GM21526 (cell line): ENCODE data around the gene GPR17.

Experiments
- ATAC-seq: cut with Tn5 transposase; IDR thresholded peaks from one replicate; pipeline ENCODE4 v1.9.1; 2021; ENCODE audit warnings: moderate library complexity; ENCODE audit not compliant: unreplicated experiment, low FRiP score

GPR17 gene

DNA sequence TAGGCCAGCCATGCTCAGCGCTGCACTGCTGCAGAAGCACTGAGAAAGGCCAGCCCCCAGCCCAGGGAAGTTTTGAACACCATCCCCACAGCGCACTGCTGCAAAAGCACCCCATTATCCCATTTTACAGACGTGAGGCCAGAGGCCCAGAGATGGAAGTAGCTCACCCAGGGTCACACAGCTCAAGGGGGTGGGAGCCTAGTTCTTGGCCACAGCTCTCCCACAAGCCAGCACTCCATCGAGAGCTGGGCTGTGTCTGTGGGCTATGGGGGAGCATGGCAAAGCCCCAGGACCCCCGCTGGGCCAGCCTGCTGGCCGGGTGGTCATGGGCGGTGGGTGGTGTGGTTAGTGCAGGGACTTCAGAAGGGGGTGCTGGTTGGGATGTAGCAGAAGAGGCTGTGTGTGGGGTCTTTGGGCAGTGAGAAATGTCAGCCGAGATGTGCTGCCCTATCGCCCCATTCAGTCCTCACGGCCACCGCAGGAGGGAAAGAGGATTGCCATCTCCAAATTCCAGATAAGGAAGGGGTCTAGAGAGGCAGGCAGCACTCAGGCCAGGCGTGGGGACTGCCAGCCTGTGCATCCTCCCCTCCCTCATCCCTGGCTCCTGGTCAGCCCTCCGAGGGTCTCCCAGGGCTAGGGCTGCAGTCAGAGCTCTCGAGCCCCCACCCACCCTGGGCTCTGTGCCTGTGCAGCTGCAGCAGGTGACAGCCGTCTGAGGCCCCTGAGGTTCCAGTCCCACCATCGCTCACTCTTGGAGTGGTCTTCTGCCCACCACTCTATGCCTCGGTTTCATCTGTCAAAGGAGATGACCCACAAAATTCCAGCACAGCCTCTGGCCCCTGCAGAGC lies 17.0 kb upstream of the GPR17 start:
- ATAC-seq = no peak

DNA sequence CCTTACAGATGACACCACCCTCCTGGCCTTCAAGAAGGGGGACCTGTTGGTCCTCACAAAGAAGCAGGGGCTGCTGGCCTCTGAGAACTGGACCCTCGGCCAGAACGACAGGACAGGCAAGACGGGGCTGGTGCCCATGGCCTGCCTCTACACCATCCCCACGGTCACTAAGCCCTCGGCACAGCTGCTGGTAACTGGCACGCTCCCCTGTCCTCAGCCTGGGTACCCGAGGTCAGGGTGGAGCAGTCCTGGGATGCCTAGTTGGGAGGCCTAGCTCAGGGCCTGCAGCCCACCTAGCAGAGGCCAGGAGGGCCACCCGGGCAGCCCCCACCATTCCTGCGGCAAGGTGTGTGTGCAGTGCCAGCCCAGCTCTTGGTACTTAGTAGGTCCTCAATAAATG lies 16.3 kb upstream of the GPR17 start:
- no peak for ATAC-seq

DNA sequence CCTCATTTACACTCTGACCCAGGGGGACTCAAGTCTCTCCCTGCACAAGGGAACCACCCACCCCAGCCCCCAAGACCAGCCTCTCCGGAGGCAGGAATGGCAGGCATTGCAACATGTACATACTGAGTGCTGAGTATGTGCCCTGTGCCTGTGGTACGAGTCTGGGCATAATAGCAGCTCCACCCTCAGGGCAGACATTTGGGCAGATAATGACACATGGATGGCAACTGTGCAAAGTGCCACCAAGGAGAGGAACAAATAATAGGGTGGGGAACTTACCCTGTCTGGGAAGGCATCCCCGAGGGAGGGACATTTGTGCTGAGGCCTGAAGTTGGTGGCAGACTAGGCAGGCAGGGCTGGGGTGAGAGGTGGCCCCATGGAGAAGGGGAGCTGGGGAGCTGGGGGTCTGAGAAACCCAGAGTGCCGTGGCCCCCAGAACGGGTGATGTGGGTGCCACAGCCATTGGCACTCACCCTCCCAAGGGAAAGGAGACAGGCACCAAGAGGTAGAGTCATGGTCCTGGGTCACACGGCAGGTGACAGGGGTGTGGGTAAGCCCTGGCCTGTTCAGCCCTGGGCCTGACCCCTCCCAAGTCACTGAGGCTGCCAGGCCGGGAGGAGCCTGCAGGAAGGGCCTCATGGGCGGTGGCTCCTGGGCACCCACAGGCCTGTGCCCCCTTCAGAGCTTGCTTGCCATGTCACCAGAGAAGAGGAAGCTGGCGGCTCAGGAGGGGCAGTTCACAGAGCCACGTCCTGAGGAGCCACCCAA lies 15.7 kb upstream of the GPR17 start:
- ATAC-seq = no peak

DNA sequence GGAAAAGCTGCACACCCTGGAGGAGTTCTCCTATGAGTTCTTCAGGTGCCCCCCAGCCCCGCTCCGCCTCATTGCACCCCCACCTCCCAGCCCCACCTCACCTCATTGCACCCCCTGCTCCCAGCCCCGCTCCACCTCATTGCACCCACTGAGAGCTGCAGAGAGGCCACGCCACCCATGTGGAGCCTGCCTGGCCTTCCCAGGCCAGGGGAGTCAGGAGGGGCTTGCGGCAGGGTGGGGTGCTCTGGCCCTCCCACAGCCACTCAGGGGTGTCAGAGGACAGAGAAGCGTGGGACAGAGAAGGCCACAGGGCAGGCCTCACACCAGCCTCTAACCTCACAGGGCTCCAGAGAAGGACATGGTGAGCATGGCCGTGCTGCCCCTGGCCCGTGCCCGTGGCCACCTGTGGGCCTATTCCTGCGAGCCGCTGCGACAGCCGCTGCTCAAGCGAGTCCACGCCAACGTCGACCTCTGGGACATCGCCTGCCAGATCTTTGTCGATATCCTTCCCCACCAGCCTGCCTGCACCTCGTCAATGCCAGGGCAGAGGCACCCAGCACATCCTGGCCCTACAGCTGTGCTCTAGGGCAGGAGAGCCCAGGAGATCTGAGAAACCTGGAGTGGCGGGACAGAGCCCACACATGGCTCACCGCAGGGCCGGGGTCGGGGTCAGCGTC lies 15.0 kb upstream of the GPR17 start:
- ATAC-seq = no peak

DNA sequence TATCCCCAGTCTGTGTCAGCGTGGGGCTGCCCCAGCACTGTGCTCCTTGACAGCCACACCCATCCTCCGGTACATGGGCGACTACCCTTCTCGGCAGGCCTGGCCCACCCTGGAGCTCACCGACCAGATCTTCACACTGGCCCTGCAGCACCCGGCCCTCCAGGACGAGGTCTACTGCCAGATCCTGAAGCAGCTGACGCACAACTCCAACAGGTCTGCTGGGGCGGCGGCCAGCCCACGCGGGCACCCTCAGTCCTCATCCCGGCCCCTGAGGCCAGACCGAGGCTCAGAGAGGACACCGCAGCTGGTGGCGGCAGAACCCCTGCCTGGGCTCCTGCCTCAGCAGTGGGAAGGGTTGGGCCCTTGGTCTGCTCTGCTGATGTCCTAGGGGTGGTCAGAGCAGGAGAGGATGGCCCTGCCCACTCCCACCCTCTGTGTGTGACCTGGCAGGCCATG lies 14.4 kb upstream of the GPR17 start:
- ATAC-seq = no peak

DNA sequence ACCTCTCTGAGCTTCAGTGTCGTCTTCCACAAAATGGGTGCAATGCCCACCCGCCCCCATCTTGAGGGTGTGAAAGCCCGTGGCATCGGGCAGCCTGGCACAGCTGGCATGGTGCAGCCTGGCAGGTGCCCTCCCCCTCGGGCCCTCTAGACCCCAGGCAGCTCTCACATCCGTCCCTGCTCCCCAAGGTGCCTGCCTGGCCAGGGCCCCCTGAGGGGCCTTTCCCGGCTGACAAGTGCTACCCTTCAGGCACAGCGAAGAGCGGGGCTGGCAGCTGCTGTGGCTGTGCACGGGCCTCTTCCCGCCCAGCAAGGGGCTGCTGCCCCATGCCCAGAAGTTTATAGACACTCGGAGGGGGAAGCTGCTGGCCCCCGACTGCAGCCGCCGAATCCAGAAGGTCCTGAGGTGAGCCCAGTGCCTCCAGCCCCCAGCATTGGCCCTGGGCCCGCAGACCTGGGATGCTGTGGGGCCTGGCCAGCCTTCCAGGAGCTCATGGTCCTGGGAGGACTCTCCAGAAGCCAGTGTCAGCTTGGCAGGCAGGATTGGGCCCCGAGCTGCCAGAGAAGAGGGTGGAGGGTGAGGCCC lies 13.9 kb upstream of the GPR17 start:
- no peak for ATAC-seq

DNA sequence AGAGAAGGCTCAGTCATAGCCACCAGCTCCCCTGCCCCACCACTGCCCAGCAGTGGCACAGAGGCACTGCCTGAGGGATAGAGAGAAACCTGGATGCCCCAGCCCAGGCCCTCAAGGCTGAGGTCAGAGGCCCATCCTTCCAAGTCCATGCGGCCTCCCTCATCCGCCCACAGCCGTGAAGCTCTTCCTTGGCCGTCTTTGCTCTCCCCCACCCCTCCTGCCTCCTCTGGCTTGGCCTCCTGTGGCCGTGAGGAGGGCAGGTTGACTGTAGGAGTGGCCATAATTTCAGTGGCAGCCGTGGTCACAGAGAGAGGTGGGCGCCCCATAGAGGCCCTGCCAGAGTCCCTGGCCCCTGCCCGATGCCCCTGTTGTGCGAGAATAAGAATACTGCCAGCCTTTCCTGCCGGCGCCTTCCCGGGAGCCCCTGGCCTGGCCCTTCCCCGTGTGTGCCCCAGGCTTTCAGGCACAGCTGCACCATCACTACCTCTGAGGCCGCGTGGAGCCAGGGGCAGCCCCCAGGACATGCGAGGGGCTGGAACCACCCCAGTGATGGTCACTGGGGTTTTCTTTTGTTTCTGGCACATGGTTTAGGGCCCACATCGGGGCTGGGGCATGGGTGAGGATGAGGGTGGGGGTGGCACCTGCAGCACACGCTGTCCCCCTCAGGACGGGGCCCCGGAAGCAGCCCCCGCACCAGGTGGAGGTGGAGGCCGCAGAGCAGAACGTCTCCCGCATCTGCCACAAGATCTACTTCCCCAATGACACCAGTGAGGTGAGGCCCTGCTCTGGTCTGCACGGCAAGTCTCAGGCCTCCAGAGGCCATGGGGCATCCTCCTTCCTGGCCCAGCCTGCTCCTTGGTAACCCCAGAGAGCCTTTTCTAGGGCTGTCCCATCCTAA lies 13.1 kb upstream of the GPR17 start:
- no peak for ATAC-seq

DNA sequence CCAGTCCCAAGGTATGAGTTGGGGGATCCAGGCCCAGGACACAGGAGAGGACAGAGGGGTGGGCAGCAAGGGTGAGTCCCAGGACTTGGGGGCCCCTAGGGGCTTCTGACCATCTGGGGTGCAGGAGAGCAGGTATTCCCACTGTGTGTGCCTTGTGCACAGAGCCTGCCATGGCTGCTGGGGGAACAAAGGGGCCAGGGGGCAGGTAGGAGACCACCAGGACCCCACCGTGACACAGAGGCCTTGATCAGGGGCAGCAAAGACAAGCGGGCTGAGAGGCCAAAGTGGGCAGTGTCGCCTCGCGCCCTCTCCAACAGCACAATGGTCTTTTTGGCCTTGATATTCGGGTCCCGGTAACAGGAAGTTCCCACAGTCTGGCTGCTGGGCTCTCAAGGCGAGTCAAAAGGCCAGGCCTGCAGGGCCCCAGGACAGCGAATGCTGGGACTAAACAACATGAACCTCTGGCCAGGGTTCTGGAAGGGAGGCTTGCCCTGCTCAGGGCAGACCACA lies 12.3 kb upstream of the GPR17 start:
- no peak for ATAC-seq

DNA sequence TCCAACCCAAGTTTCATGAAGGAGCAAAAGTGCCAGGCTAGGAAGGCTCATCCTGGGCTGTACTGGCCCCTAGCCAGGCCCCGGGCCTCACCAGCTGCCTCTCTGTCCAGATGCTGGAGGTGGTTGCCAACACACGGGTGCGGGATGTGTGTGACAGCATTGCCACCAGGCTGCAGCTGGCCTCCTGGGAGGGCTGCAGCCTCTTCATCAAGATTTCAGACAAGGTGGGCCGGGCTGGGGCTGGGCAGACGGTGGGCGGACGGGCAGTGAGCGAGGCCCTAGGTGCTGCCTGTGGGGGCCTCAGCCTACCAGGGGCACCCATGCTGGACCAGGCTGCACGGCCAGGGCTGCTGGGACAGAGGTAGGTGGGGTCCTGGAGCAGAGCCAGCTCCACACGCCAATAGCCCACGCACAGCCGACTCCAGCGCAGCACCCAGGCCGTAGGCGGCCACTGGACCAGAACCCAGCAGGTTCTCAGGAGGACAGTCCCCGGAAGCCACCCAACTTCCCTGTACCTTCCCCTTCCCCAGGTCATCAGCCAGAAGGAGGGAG lies 11.8 kb upstream of the GPR17 start:
- no peak for ATAC-seq

DNA sequence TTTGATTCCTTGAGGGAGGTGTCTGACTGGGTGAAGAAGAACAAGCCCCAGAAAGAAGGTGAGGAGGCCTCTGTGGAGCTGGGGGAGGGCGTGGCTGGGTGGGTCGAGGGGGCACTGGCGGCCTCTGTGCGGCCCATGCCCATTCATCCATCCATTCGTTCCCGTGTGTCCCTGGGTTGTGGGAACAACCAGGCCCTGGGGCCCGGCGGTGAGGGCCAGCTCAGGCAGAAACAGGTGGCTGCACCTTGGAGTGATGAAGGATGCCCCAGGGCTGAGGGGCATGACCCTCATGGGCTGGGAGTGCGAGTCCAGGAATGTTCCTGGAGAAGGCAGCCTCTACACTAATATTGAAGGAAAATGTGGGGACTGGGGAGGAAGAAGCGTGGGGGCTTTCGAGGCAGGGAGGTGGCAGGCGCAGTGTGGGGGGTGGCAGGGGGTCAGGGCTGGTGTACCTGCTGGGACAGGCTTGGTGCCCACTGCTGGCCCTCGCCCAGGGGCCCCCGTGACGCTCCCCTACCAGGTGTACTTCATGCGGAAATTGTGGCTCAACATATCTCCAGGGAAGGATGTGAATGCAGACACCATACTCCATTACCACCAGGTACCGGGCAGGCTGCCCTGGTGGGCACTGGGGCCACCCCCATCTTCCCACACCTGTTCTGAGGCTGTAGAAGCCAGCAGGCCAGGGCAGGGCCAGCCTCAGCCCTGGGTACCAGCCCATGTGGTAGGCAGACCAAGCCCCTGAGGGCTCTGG lies 11.2 kb upstream of the GPR17 start:
- ATAC-seq = no peak

DNA sequence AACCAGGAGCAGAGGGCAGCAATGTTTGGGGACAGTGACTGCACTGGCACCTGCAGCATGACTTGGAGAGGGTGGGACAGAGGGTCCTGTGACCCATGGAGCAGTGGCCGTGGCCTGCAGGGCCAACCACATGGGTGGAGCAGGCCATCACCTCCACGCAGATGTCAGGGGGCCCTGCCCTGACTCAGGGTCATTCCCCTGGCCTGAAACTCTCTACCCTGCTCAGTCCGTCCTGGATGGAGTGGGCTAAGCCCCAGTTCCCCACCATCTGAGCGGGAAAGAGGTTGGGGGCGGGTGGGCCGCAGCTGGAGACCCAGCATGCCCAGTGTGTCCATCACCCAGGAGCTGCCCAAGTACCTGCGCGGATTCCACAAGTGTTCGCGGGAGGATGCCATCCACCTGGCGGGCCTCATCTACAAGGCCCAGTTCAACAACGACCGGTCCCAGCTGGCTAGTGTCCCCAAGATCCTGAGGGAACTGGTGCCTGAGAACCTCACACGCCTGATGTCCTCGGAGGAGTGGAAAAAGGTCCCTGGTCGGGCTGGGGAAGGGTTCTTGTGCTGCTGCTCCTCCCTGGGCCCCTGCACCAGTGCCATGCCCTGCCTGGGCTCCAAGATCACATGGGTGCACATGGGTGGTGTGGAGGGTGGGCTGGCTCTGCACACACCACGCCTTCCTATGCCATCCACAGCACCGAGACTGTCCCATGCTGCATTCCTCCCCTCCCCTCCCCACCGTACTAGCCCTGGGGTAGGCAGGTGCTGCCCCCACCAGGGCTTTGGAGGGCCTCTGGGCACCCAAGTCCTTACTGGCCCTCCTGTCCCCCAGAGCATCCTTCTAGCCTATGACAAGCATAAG lies 10.3 kb upstream of the GPR17 start:
- no peak for ATAC-seq

DNA sequence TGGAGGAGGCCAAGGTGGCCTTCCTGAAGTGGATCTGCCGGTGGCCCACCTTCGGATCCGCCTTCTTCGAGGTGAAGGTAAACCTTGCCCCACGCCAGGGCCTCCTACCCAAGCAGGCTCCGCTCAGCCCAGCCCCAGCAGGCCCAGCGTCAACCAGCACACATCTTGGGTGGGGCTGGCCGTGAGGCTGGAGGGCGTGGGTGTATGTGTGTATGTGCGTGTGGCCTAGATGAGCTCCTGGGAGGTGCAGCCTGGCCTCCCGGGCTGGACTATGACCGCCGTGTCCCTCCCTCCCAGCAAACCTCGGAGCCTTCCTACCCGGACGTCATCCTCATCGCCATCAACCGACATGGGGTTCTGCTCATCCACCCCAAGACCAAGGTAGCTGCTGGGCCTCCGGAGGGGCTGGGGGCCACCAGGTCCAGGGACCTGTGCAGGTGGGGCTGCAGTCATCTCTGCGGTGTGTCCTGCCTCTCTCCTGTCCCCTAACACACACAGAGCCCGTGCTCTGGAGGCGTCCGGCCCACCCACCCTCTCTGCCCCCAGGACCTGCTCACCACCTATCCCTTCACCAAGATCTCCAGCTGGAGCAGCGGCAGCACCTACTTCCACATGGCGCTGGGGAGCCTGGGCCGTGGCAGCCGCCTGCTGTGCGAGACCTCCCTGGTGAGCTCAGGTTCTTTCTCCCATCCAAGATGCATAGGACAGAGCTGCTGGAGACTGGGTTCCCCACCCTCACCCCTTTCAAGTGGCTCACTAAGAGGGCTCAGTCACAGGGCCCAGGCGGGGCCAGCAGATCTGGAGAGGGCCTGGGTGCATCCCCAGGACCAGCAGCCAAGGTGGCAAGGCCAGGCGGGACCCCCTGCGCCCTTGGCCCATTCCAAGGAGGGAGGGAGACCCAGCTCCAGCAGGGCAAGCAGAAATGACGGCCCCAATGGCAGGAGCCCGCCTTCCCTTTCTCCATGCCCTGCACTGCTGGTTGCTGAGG lies 9.4 kb upstream of the GPR17 start:
- no peak for ATAC-seq

DNA sequence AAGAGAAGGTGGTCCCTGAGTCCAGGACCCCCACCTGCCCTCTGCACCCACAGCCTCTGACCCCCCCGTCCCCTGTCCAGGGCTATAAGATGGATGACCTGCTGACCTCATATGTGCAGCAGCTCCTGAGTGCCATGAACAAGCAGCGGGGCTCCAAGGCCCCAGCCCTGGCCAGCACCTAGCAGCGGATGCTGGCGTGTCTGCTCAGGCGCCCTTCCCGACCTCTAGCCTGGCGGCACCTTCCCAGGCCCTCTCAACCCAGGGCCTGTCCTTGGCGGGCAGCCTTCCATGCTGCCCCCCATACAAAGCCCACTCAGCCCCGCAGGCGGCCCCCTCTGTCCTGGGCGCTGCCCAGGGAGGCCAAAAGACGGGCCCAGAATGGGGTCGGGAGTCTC lies 8.7 kb upstream of the GPR17 start:
- no peak for ATAC-seq

DNA sequence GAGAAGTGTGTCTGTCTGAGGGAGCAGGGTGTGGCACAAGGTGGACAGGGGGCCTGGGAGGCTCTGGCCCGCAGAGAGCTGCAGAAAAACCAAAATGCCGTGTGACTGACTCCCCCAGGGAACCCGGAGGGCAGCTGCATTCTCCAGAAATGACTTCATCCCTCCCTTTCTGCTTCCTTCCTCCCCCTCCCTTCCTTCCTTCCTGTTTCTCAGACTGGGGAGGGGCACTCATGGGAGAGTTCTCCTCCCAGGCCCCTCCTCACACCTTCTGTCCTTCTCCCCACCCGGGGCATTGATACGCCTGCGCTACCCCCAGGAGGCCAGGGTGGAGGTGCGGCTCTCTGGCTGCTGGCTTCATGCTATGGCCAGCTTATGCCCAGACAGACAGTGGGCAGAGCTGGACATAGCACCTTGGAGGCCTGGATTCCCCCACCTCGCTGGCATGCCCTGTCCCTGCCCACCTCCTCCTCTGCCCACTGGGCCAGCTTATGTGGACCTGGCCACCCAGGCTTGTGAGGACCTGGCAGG lies 8.2 kb upstream of the GPR17 start:
- ATAC-seq = no peak

DNA sequence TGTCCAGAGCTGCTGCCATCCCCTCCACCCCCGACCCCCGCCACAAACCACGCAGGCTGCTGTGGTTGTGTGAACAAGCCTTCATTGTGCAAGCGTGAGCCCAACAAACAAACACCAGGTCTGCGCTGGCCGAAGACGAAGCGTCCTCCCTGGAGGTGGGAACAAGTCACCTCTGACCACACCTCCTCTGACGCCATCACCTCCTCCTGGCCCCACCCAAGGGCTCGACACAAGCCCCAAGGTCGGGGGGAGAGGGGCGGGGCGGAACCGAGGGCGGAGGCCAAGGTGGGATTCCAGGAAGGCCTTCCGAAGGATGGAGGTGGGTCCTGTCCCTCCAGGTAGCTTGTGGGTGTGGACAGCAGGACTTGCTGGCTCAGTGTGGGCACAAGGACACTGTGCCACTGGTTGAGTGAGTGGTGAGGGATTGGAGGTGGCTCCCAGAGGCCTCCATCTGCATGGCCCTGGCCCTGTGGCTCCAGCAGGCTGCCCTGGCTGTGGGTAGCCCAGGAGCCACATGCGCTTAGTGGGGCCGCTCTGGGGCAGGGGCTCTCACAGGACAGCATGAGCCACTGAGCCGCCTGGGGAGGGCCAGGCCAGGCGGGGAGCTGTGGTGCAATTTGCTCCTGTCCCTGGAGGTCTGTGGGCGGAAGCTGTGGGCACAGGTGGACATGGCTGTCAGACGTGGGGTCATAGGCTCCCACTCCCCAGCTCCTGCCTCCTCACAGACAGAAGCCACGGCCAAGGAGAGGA lies 7.4 kb upstream of the GPR17 start:
- no peak for ATAC-seq

DNA sequence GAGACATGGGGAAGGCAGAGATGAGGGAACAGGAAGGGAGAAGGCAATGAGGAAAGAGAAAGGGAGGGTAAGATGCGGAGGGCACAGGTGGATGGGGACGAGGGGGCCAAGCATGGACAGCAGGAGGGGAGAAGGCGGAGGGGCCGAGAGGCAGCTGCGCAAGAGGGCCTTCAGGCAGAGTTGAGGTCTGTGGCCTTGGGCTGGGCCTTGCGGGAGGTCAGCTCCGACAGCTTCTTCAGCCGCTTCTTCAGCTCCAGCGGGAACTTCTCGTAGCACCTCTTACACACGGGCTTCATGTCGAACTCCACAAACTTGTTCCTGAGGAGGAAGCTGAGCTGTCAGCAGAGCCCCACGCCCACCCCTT lies 6.9 kb upstream of the GPR17 start:
- ATAC-seq = no peak
